ENCODE measurements around the gene MGAT5.

- TF ChIP-seq ZNF513 (tag by site-specific recombination; IDR thresholded peaks at IDR 0.05), result no peak
- TF ChIP-seq ZNF449 (tag by site-specific recombination; IDR thresholded peaks at IDR 0.05), result no peak
Observed at GRCh38 chr2:134491771-134492441, 238.0 kb downstream of the MGAT5 start.
